Activated T-helper 9 cell treated with anti-CD3 and anti-CD28 coated beads, Interleukin-2, amount 50 U/mL, for 16 hours (primary cell): ENCODE measurements around the gene KLF13.

Experiments used
- DNase-seq: peaks from one replicate; pipeline ENCODE4 v3.0.0-alpha.2; 2020; ENCODE audit warnings: low read depth

Gene KLF13

GRCh38 chr15:31362886-31363285, 36.3 kb downstream of the KLF13 start:
- DNase-seq = no peak

DNA sequence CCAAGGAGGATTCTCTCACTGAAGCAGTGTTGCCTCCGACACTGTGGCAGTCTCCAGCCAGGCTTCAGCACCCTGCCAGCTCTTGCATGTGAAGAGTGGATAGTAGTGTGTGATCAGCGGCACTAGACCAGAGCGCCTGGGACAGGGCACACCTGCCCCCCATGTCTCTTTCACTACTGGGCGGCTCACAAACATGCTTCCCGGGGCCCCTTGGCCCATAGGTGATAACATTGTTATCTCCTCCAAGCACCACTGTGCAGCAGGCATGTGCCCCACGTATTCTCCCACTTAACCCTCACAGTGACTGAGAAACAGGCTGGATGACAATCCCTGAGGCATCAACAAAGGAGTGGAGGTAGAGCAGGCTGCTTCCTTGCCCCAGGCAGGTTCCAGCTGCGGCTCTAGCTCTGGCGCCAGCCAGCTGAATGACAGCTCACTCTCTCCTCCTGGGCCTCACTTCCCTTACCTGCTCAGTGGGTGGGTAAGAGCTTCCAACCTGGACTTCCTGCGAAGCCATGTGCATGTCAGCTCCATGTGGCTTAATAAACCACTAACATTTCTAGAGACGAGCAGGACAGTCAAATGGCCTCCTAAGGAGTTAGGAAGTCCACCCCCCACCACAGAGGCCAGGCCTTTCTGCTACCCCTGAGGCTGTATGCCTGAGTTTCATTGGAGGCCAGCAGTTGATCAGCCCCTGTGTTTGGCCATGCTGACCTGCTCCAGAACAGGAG, 37.8 kb downstream of the KLF13 start:
- DNase-seq = no peak

GRCh38 chr15:31365032-31365654, 38.5 kb downstream of the KLF13 start:
- no peak for DNase-seq

DNA sequence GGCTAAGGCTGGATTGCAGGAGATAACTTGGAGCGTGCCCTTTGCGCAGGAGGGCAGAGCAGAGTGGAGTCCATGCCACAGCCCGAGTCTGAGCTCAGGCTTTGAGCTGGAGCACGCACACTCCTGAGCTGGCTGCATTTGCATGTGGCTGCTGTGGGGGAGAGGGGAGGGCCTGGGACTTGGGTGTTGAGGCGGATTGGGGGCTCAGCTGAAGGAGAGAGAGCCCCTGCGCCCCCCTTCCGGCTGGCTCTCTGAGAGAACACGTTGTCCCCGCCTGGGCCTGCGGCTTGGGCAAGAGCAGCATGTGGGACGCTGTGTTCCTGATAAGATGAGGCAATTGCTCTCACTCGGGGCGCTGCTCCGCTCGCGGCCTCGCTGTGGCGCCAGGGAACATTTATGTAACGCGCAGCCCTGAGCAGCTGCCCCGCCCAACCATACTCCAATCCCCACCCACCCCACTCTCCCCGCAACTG, 39.1 kb downstream of the KLF13 start:
- peak; percentile 69 for DNase-seq

DNA sequence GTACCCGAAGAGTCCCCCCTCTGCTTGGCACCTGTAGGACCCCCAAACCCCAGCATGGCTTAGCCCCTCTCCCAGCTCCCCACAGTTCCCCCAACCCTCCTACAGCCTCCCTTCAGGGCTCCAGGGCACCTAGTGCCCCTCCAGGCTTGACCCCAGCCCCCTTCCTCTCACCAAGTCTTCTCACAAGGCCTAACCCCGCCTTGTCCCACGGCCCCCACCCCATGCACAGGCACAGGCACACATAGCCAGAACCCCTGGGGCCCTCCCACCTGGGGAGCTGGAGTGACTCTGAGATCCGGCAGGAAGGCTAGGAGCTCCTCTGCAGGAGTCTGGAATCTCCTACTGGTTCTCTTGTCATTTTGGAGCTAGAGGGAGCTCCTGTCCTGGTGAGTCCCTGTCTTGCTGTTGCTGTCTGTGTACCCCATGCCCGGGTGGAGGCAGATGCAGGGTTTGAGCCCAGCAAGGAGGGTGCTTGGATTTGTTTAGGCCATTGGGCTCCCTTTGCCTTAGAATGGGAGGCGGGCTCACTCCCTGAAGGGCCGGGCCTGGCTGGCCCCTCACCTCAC, 39.6 kb downstream of the KLF13 start:
- no peak for DNase-seq

- DNase-seq = no peak
Observed at GRCh38 chr15:31367021-31367729, 40.5 kb downstream of the KLF13 start.

DNA sequence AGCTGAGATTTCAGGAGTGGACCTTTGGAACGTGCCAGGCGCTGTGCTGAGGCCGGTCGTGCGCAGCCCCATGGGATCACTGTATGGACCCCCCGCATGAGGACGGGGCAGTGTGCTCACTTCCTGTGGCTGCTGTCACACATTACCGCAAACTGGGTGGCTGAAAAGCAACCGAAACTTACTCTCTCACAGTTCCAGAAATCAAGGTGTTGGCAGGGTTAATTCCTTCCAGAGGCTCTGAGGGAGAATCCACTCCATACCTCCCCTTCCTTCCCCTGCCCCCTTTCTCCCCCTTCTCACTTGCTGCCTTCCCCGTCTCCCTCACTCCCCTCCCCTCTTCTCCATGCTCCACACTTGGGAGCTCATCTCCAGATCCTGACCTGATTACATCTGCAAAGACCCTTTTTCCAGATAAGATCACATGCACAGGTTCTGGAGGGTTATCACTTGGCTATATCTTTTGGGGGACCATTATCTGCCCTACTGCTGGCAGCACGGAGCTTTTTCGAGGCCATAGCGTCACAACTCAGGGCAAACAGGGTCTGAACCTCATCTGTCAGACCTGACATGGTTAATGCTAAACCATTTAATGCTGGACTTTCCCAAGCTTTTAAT, 41.2 kb downstream of the KLF13 start:
- no peak for DNase-seq

GRCh38 chr15:31369727-31370126, 43.1 kb downstream of the KLF13 start:
- no peak for DNase-seq

DNA sequence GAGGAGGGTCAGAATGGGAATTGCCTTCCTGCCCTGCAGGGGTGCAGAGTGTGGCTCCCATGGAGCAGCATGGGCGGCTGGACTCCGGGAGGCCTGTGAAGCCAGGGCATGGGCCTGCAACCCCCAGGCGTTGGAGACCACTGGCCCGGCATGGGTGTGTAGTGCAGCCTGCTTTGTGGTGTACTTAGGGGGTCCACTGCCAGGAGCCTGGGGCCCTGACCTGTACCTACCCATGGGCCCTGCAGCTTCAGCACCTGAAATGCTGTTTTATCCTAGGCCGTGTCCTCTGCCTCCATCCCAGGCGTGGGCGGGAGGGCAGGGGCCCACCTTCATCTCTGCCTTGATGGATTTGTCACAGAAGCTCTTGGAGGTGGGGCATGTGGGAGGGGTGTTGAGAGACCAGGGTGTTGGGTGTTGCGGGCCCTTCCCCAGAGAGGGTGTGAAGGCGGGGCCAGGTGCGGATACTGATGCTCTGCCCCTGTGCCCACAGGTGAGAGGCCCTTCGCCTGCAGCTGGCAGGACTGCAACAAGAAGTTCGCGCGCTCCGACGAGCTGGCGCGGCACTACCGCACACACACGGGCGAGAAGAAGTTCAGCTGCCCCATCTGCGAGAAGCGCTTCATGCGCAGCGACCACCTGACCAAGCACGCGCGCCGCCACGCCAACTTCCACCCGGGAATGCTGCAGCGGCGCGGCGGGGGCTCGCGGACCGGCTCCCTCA, 45.0 kb downstream of the KLF13 start:
- no peak for DNase-seq

- no peak for DNase-seq
Observed at GRCh38 chr15:31372635-31373091, 46.0 kb downstream of the KLF13 start.

- no peak for DNase-seq
Observed at GRCh38 chr15:31373096-31373865, 46.6 kb downstream of the KLF13 start.

DNA sequence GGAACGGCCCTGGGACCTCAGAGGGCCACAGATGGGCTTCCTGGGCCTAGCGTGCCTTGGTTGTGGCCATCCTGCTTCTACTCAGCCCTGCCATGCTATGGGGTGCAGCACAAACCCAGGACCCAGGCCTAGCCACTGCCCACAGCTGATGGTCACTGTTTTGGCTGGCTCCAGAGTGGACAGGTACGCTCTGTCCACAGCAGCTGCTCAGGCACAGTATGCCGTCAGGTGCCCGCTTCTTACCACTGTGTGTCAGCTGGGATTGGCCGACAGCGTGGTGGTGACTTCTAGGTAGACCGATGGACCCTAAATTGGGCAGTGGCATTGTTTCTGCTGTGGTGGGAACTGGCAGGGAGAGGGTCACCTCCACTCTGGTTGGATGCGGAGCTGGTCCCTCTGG, 47.3 kb downstream of the KLF13 start:
- no peak for DNase-seq

GRCh38 chr15:31374489-31374888, 47.9 kb downstream of the KLF13 start:
- DNase-seq = no peak

DNA sequence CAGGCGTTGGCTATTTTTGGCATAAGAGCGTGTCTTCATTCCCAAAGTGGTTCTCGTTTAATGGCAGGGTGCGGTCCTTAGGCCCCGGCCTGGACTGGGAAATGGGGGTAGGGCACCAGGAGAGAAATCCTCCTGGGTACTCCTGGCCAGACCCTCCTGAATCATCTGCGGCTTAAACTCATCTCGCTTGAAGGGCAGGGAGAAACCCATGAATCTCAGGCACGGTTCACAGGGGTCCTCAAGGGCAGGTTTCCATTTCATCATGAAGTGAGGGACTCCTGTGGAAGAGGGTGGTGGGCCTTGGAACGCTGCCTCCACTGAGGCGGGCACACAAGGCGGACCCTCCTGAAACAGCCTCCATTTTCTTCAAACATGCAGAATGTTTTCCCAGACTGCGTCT, 48.4 kb downstream of the KLF13 start:
- DNase-seq = no peak

DNA sequence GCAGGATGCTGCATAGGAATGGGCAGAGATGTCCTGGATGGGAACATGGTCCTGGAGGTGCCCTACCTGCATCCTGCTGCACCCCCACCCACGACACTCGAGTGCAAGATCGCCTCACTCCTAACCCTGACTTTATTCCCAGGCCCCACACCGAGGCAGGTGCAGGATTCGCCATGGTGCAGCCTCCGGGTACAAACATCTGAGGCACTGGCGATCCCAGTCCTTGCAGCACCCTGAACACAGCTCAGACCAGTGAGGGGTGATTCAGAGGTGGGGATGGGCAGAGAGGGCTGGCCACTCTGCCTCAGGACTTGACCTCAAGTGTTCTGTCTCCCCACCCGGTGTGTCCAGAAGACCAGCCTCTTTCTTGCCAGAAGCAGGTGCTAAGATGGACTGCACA, 49.1 kb downstream of the KLF13 start:
- no peak for DNase-seq

DNA sequence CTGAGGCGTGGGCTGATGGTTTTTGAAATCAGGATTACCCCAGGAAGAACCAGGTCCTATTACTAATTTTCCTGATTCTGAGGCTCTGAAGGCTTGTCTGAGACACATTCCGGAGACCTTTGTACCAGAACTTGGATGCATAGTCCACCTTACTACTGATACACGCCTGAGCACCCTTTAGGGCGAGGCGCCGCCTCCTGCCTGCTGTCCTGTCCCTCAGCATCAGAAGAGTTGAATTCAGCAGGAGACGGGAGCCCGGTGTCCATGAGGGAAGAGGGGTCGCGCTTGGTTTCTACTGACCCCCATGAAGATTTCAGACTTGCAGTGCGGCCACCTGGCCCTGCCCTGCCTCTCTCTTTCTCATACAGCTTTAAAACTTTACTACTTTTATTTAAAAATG, 49.9 kb downstream of the KLF13 start:
- DNase-seq = no peak

- no peak for DNase-seq
Observed at GRCh38 chr15:31377030-31377429, 50.4 kb downstream of the KLF13 start.

GRCh38 chr15:31378363-31378903, 51.8 kb downstream of the KLF13 start:
- DNase-seq = no peak

GRCh38 chr15:31379042-31379441, 52.4 kb downstream of the KLF13 start:
- DNase-seq = no peak

DNA sequence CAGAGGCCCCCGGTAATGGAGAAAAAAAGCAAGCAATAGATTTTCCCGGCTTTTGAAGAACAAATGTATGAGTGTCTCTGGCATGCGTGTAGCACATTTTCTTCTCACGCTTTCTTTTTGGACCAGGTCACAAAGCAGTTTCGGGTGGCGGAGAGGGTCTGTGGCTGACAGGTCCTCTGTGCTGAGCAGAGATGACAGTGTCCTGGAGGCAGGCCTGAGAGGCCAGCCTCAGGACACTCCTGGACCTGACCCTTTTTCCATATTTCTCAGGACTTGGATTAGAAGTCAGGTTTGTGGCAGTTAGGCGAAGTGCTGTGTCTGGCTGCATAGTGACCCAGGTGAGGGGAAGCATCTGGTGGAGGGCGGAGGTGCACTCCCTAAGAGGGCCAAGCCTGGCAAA, 52.9 kb downstream of the KLF13 start:
- no peak for DNase-seq
